Upper lobe of right lung (tissue), 1 donor: Measurements from ENCODE around the gene MYH9. TPM values are rescaled to one million over a fixed set of nuclear protein-coding genes. Genes with fewer than 3 reads are reported as not detected.
A peak's percentile ranks its signal among the peaks of the same experiment; 100 is the strongest.

Source experiments
- ATAC-seq: fragments of 200-7000 bp; cut with Tn5 transposase; one replicate; pipeline ENCODE4 v1.9.1; 2020; ENCODE audit warnings: mild to moderate bottlenecking, moderate library complexity
- DNase-seq: peaks from one replicate; pipeline ENCODE4 v3.0.0-alpha.2; 2020
- H3K27ac ChIP-seq: fragments of 200-600 bp; one replicate; pipeline ENCODE4 v1.8.0; 2022
- H3K27me3 ChIP-seq: fragments of 200-600 bp; one replicate; pipeline ENCODE4 v1.8.0; 2022; ENCODE audit warnings: mild to moderate bottlenecking
- H3K36me3 ChIP-seq: fragments of 200-600 bp; one replicate; pipeline ENCODE4 v1.8.0; 2022
- H3K4me1 ChIP-seq: fragments of 200-600 bp; one replicate; pipeline ENCODE4 v1.8.0; 2022
- H3K4me3 ChIP-seq: fragments of 200-600 bp; one replicate; pipeline ENCODE4 v1.8.0; 2022; ENCODE audit warnings: mild to moderate bottlenecking
- H3K9me3 ChIP-seq: fragments of 200-600 bp; one replicate; pipeline ENCODE4 v1.8.0; 2022
- intact Hi-C: fragments of 100-400 bp; cut with DNase I; formaldehyde crosslinking; loops from one replicate; pipeline ENCODE4 v1.11.0; 2022
- total RNA-seq: library from RNA; stranded (reverse); fragmentation: NEBNext Ultra II Directional; extraction: Animal tissue kit (Norgen Biotek cat#: 25700); gene quantifications from one replicate; pipeline ENCODE4 v1.2.1, GENCODE V29; 2021
- TF ChIP-seq, protein P1 (sequence below): fragments of 200-600 bp; IDR thresholded peaks from one replicate; pipeline ENCODE4 v1.8.0; 2022; ENCODE audit warnings: antibody characterized with exemption
- donor health status: DM: no; HTN: yes; CAD: no; lungs with severe emphysema.

Gene MYH9
- total RNA-seq, 1 donor from 2014 or later: 842 TPM

DNA sequence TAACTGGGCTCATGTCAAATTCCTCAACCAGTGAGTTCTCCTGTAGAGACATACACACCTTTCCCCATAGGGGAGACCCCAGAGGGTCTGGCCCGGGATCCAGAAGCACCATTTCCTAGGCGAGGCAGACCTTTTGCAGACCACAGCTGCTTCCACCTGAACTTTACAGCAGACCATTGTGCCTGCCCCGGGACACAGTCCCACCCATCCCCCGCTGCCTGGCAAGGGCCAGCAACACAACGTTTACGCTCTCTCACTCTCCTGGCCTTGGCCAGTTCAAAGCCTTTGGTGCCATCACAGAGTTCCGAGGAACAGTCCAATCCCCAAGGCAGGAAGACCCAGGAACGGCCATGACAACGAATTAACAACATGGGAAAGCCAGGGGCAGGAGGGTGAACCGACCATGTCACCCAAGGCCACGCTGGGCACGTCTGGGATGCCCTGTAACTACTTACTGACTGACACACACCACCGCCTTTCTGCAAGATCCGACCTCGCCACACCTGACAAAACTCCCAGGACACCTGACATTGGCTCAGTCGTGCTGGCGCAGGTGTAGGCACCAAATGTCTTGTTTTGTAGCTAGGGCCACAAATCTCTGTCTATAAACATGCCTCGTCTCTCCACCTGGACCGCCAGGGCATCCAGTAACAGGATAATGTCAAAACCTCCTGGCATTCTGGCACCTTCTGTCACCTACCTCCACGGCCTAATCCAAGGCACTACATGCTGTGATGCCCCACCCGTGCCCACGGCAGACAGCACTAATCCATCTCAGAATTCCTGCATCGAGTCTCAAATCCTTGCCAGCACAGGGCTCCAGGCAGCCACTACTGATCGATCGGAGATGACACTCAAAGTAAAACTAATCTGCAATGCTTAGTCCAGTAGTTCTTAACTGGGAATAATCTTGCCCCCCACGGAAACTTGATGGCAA lies 51.3 kb downstream of the MYH9 start:
- intact Hi-C loops: loop anchor here (10.0 kb wide), 1 partner anchor 48 kb away; the partner anchor contains the start of gene MYH9
- Histone ChIP-seq H3K36me3 (peaks cover 92% of the 10 kb centered on the region), H3K9me3 (no peaks in the 10 kb centered on the region), H3K27me3 (no peaks in the 10 kb centered on the region), H3K4me3 (no peak overlapping the region), H3K4me1 (peaks cover 94% of the 10 kb centered on the region), H3K27ac (peak overlapping the region; percentile 91)
- no peak for ATAC-seq
- DNase-seq: no peak
- TF ChIP-seq, protein P1, sequence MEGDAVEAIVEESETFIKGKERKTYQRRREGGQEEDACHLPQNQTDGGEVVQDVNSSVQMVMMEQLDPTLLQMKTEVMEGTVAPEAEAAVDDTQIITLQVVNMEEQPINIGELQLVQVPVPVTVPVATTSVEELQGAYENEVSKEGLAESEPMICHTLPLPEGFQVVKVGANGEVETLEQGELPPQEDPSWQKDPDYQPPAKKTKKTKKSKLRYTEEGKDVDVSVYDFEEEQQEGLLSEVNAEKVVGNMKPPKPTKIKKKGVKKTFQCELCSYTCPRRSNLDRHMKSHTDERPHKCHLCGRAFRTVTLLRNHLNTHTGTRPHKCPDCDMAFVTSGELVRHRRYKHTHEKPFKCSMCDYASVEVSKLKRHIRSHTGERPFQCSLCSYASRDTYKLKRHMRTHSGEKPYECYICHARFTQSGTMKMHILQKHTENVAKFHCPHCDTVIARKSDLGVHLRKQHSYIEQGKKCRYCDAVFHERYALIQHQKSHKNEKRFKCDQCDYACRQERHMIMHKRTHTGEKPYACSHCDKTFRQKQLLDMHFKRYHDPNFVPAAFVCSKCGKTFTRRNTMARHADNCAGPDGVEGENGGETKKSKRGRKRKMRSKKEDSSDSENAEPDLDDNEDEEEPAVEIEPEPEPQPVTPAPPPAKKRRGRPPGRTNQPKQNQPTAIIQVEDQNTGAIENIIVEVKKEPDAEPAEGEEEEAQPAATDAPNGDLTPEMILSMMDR: no peak

DNA sequence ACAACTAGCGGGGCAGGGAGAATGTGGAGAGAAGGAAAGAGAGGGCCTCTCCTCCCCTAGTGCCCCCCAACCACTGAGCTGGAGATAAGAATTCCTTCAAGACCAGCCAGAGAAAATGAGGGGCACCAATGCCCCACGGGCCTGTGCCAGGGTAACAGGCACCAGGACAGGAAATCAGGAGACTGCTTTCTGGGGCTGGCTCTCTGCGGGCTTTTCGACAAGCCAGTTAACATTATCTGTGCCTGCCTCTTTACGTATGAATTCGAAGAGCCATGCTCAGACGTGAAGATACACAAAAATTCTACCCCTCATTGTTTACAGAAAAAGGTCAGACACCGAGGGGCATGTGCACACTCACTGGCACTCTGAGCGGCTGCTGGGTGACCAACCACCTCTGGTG lies 52.1 kb downstream of the MYH9 start:
- intact Hi-C loops: loop anchor here (10.0 kb wide), 1 partner anchor 49 kb away; the partner anchor contains the start of gene MYH9
- Histone ChIP-seq H3K36me3 (peaks cover 83% of the 10 kb centered on the region), H3K4me3 (no peak overlapping the region)

DNA sequence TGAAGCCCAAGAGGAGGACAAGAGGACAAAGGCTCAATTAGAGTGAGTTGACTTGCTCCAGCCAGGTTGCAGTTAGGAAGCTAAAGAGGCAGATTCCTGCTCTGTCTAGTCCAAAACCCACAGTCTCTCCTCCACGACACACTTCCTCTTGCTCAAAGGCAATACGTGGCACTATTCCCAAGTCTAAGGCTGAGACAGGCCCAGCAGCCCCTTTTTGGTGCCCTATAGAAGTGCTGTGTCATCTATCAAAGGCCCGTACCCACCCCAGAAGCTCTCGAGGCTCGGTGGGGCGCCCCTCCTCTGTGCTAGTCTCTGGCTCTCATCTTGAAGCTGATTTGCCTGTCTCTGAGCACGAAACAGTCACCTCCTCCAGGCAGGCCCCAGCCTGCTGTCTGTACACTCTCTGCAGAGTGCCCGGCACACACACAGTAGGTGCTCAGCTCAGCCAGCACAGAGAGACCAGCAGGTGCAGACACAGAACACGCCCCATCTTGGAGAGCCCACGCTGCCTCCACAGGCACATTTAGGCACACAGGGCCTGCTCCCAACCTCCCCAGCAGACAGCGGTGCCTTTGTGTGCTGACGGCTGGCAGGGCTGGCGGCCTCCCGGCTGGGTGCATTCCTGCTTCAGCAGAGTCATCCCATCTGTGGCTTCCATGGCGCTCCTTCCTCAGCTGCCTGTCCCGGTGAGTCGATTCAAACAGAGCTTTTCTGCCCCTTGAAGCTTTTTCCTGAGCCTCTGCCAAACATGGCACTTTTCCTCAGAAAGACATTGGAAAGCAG lies 52.8 kb downstream of the MYH9 start:
- no peaks in the 10 kb centered on the region for H3K27me3 ChIP-seq
- TF ChIP-seq, protein P1: no peak
- no peaks in the 10 kb centered on the region for H3K9me3 ChIP-seq
- no peak for ATAC-seq
- H3K4me1 ChIP-seq: peaks cover 99% of the 10 kb centered on the region
- H3K27ac ChIP-seq: peak overlapping the region; percentile 91
- no peak overlapping the region for H3K4me3 ChIP-seq
- intact Hi-C loops: loop anchor here (10.0 kb wide), 1 partner anchor 50 kb away; the partner anchor contains the start of gene MYH9
- H3K36me3 ChIP-seq: peaks cover 80% of the 10 kb centered on the region
- DNase-seq: no peak

More for the DNA sequence above, 52.1 kb downstream of the MYH9 start:
- no peaks in the 10 kb centered on the region for H3K27me3 ChIP-seq
- H3K27ac ChIP-seq: peak overlapping the region; percentile 91
- ATAC-seq (no peak), DNase-seq (no peak)
- TF ChIP-seq, protein P1: no peak
- H3K4me1 ChIP-seq: peaks cover 96% of the 10 kb centered on the region
- no peaks in the 10 kb centered on the region for H3K9me3 ChIP-seq

DNA sequence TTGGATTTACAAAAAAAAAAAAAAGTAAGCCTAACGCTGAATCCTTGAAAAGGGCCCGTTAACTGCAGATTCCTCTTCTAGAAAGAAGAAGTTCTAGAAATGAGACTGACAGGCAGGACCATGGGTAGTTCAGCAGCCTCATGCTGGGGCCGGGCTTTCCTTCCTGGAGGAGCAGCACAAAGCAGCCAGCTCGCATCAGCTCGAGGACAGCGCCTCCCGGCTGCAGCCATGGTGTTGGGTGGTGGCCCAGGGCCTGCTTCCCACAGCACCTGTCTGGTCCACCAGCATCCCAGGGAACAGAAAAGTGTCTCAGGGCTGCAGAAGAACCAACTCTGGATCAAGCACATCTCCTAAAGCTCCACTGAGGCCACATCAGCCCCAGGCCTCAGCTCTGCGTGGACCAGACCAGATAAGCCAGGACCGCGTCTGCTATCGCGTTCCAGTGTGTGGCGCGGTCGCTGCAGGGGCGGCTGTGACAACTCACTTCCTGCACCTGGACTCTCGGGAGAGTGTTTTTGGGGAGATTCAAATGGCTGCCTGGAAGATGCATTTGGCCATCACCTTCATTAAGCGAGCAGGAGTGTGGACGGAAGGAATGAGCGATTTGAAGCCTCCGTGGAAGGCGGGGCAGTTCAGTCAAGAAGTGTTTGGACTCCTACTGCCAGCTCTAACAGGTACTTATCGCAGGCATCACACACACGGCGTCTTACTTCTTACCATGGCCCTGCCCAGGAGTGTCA lies 53.5 kb downstream of the MYH9 start:
- TF ChIP-seq, protein P1: no peak
- Histone ChIP-seq H3K27me3 (no peaks in the 10 kb centered on the region), H3K27ac (peak overlapping the region; percentile 91), H3K4me1 (peaks cover 99% of the 10 kb centered on the region), H3K9me3 (no peaks in the 10 kb centered on the region), H3K4me3 (no peak overlapping the region), H3K36me3 (peaks cover 77% of the 10 kb centered on the region)
- ATAC-seq: peak; percentile 48
- DNase-seq: no peak
- intact Hi-C loops: loop anchor here (10.0 kb wide), 1 partner anchor 51 kb away; the partner anchor contains the start of gene MYH9

DNA sequence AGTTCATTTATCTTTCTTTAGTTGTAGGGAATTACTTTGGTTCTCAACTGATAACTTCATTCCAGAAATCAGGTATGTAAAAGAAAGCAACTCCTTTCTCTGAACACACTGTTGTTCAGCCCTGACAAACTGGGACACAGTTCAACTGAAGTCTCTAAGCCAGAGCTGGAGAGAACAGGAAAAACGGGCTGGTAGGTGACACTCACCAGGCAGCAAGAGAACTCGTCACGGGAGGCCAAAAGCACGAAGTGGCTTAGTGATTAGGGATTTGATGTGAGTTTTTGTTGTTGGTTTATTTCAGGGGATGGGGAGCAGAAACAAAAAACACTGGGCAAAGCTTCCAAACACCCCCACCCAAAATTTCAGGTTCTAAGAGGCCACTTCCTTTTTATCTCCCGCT lies 54.1 kb downstream of the MYH9 start:
- H3K27me3 ChIP-seq: no peaks in the 10 kb centered on the region
- no peaks in the 10 kb centered on the region for H3K9me3 ChIP-seq
- peaks cover 75% of the 10 kb centered on the region for H3K36me3 ChIP-seq
- intact Hi-C loops: loop anchor here (10.0 kb wide), 1 partner anchor 51 kb away; the partner anchor contains the start of gene MYH9
- DNase-seq (no peak), ATAC-seq (no peak)
- H3K27ac ChIP-seq: peak overlapping the region; percentile 91
- H3K4me3 ChIP-seq: no peak overlapping the region
- H3K4me1 ChIP-seq: peaks cover 99% of the 10 kb centered on the region
- TF ChIP-seq, protein P1: no peak
